Measurements from ENCODE around the gene CFAP20DC.

The CFAP20DC gene

GRCh38 chr3:58799271-58799670, 250.6 kb downstream of the CFAP20DC start:
- DNase-seq (ENCODE audit: low read depth), result no peak

GRCh38 chr3:58798312-58798711, 251.5 kb downstream of the CFAP20DC start:
- no peak for DNase-seq (ENCODE audit: low read depth)

GRCh38 chr3:58794750-58795149, 255.1 kb downstream of the CFAP20DC start:
- no peak for DNase-seq (ENCODE audit: low read depth)

- no peak for DNase-seq (ENCODE audit: low read depth)
Measured at GRCh38 chr3:58793938-58794337, 255.9 kb downstream of the CFAP20DC start.

DNA sequence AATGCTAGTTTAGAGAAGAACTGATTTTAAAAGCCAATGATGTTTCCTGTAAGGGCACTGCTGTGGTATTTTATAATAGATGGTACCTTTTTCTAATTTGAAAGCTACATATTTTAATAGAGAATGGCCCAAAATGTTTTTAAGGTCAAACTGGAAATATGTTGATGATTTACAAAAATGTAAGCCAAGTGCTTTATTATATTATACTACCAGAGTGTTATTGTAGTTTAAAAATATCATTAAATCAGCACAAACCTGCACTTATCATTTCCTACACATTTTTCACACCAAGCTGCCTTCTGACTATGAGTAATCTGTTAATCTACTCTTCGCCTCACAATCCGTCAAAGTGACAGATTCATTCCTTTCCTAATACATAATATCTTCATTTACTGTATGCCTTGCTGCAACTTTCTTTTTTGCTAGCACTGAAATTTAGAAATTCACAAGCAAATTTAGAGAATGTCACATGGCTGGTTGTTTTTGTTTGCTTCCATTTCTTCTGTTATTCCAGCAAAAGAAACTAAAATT, 256.8 kb downstream of the CFAP20DC start:
- DNase-seq (ENCODE audit: low read depth), result no peak

GRCh38 chr3:58789385-58789784, 260.4 kb downstream of the CFAP20DC start:
- no peak for DNase-seq (ENCODE audit: low read depth)

DNA sequence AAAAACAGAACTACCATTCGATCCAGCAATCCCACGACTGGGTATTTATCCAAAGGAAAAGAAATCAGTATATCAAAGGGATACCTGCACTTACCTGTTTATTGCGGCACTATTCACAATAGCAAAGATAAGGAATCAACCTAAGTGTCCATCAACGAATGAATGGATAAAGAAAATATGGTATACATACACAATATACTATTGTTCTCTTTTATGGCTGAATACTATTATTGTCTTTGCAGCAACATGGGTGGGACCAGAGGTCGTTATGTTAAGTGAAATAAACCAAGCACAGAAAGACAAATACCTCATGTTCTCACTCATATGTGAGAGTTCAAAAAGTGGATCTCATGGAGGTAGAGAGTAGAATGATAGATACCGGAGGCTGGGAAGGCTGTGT, 264.9 kb downstream of the CFAP20DC start:
- DNase-seq (ENCODE audit: low read depth), result no peak

DNA sequence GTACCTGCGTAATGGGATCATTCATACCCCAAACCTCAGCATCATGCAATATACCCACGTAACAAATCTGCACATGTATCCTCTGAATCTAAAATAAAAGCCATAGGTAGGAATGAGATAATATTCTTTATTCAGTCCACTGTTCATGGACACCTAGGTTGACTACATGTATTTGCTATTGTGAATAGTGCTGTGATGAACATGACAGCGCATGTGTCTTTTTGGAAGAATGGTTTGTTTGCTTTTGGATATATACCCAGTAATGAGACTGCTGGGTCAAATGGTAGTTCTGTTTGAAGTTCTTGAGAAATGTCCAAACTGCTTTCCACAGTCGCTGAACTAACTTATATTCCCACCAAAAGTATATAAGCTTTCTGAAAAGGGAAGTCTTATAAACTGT, 265.4 kb downstream of the CFAP20DC start:
- no peak for DNase-seq (ENCODE audit: low read depth)

DNA sequence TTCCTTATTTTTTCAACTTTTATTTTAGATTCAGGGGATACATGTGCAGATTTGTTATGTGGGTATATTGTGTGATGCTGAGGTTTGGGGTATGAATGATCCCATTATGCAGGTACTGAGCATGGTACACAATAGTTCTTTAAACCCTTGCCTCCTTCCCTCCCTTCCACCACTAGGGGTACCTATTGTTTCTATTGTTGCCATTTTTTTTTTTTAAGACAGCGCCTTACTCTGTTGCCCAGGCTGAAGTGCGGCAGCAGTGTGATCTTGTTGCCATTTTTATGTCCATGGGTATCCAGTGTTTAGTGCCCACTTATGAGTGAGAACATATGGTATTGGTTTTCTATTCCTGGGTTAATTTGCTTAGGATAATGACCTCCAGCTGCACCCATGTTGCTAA, 266.0 kb downstream of the CFAP20DC start:
- no peak for DNase-seq (ENCODE audit: low read depth)

DNA sequence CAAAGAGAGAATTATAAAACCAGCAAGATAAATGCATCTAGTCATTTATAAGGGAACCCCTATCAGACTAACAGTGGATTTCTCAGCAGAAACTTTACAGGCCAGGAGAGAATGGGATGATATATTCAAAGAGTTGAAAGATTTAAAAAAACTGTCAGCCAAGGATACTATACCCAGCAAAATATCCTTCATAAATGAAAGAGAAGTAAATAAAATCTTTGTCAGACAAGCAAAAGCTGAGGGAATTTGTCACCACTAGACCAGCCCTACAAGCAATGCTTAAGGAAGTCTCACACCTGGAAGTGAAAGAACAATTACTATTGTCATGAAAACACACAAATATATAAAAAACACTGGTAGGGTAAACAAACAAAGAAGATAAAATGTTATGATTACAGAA, 269.9 kb downstream of the CFAP20DC start:
- DNase-seq (ENCODE audit: low read depth), result no peak

DNA sequence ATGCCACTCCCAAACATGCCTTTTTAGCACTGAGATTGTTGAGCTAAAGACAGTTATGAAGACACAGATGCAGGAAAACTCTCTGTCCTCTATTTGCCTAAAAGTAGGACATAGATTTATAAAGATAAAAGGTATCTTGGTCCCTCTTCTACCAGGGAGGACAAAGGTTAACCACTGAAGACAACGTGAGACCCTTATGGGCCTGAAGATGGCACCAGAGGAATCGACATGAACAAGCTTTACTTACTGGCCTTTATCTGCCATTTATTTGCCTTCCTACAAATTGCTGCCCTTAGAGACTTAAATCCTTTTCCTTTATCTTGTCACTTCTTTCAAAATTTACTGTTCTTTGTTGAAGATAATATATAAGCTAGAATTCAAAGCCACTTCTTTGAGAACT, 273.6 kb downstream of the CFAP20DC start:
- DNase-seq (ENCODE audit: low read depth), result no peak

DNA sequence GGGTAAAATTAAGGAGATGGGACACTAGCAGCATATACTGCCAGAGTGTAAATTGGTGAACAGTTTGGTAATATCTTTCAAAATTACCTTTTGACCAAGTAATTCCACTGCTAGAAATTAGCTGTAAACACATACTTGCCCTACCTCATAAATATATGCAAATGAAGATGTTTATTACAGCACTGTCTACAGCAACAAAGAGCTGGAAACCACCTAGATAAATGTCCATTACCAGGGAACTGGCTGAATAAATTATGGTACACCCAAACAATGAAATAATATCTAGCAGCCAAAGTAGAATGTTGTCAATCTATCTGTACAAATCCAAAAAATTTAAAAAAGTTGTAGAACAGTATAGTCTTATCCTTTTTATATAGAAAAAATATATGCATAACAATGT, 277.4 kb downstream of the CFAP20DC start:
- DNase-seq (ENCODE audit: low read depth), result no peak

DNA sequence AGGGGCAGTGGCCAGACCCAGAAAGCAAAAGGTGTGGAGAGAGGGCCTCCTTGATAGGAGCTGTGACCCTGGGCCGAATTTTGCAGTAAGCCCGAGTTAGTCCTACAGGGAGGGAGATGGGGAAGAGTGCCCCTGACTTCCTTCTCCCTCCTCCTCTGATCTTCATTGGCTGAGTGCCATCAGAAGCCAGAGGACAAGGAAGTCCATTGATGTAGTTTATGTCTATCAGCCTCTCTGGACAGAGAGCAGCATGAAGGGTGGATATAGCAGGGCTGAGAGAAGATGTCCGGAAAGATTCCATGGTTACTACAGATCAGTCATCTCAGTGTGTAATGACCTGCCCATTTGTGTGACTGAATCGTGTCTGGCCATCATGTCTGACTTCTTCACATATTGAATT, 280.8 kb downstream of the CFAP20DC start:
- DNase-seq (ENCODE audit: low read depth), result no peak

GRCh38 chr3:58766587-58767282, 283.1 kb downstream of the CFAP20DC start:
- no peak for DNase-seq (ENCODE audit: low read depth)

- no peak for DNase-seq (ENCODE audit: low read depth)
Measured at GRCh38 chr3:58755150-58755549, 294.7 kb downstream of the CFAP20DC start.

- DNase-seq (ENCODE audit: low read depth), result no peak
Measured at GRCh38 chr3:58754074-58754473, 295.8 kb downstream of the CFAP20DC start.

DNA sequence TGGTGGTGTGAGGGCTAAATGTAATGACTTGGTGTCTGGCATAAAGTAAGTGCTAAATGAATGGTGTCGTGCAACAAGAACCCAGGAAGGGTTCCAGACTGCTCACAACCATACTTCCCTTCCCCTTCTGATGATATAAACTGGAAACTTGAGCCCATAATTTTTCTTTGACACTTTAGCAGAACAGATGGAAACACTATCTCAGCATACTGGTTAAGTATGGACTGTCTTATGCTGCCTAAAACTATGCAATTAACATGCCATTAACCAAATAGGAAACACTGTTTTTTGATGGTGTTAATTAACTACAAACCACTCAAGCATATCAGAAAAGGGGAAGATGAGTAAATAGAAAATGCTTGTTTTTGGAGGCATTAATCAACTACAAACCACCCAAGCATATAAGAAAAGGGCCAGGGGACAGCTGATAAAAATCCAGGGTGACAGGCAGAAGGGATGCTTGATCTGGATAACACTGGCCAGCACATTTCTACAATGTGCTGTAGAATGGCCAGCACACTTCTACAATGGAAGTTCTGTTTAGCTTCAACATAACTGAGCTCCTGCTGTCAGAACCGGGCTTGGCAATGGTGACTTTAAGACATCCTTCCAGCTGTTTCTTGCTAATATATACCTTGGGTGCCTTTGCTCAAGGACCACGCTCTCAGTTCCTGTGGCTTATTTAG, 297.8 kb downstream of the CFAP20DC start:
- no peak for DNase-seq (ENCODE audit: low read depth)

DNA sequence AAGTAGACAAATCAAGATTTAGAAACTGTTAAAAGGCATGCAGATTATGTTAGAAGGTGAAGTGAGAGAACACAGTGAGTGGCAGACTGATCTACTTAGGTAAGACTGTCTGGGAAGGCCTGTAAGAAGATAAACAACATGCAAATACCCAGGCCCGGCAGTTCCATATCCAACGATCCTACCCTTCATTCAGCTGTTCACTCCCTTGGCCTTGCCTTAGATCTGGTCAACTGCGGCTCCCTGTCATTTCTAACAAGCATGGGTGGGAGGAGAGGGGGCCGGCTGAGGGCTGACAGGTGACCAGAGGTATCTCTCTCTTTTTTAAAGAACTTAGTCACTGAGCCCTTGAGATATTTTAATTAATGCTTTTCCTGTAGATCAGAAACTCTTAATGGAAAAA, 298.6 kb downstream of the CFAP20DC start:
- no peak for DNase-seq (ENCODE audit: low read depth)

GRCh38 chr3:58749948-58750347, 299.9 kb downstream of the CFAP20DC start:
- DNase-seq (ENCODE audit: low read depth), result no peak

DNA sequence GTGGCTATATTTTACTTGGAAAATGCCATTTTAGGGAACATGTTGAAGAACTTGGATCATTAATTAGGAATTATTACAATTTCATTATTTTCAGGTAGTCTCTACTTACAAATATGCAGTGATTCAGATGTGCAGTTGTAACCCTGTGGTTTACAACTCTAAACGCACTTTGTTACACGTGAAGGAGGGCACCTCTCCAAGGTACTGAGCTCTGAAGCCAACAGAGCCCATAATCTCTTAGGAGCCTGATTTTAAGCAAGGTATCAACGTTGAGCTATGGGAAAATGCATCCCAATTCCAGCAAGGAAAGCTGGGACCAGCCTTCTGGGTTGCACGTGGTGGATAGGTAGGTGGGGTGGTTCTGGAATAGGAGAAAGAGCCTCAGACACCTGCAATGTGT, 301.8 kb downstream of the CFAP20DC start:
- DNase-seq (ENCODE audit: low read depth), result no peak

DNA sequence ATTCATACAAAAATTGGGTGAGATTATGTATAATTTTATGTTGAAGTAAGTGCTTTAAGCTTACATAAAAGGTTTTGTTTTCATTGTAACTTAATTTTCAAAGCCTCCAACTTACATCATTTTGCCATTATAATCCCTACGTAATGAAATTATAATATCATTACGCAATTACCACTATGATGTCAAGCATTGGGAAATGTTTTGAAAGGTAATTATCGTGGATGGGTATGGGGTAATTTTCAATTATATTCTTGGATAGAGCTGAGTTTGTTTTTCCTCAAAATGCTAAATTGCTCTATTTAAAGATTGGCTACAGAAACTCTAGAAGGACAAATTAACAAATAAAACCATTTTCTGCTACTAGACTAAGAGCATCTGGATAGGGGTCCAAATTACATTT, 303.1 kb downstream of the CFAP20DC start:
- no peak for DNase-seq (ENCODE audit: low read depth)

- no peak for DNase-seq (ENCODE audit: low read depth)
Measured at GRCh38 chr3:58743296-58743695, 306.5 kb downstream of the CFAP20DC start.

- DNase-seq (ENCODE audit: low read depth), result no peak
Measured at GRCh38 chr3:58742239-58742638, 307.6 kb downstream of the CFAP20DC start.

DNA sequence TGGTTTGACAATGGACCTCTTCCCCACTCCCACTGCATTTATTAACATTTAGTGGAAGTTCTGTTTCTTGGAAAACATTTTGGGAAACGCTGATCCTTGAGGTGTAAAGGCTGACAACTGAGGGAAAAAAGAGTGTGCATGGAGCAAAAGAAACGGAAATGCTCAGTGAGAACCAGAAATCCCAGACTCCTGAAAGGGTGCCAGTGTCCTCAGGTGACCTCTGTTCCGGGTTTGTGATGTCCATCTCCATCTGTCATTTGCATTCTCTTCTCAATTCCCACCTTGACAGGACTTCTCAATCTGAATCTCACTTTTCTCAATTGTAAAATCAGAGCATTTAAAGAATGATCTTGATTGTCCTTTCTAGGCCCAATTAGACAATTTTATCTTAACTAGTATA, 312.2 kb downstream of the CFAP20DC start:
- DNase-seq (ENCODE audit: low read depth), result no peak

All from T-helper 22 cell (primary cell).